Central memory CD4-positive, alpha-beta T cell (primary cell): ENCODE results near the gene GPX2.
A peak's percentile ranks its signal among the peaks of the same experiment; 100 is the strongest.

Experiments
- DNase-seq: peaks from one replicate; pipeline ENCODE4 v3.0.0; 2022

Gene GPX2

GRCh38 chr14:64912261-64912660, 30.3 kb downstream of the GPX2 start:
- no peak for DNase-seq

- no peak for DNase-seq
Observed at GRCh38 chr14:64910847-64911495, 31.6 kb downstream of the GPX2 start.

GRCh38 chr14:64906022-64906421, 36.5 kb downstream of the GPX2 start:
- no peak for DNase-seq

- DNase-seq = no peak
Observed at GRCh38 chr14:64899958-64900357, 42.6 kb downstream of the GPX2 start.

- DNase-seq = peak; percentile 52
Observed at GRCh38 chr14:64891839-64892375, 50.6 kb downstream of the GPX2 start.

- DNase-seq = no peak
Observed at GRCh38 chr14:64891173-64891838, 51.2 kb downstream of the GPX2 start.

- no peak for DNase-seq
Observed at GRCh38 chr14:64889352-64889751, 53.2 kb downstream of the GPX2 start.
